H1 (cell line): ENCODE measurements around the gene TTBK1.

Experiments used
- CREB1 ChIP-seq: IDR thresholded peaks from 2 replicates; pipeline ENCODE4 v1.6.1; 2012; ENCODE audit warnings: inconsistent platforms
- CTCF ChIP-seq, 3 experiments: IDR thresholded peaks; 1 replicate in 2 of 3; 2 replicates in 1 of 3; pipeline versions ENCODE4 v1.5.1 to v1.6.1; 2011; ENCODE audit warnings: low read length in 3 of 3, mild to moderate bottlenecking in 3 of 3, inconsistent platforms in 2 of 3, low read depth in 1 of 3, moderate library complexity in 1 of 3; ENCODE audit not compliant: insufficient read depth in 1 of 3; ENCODE audit errors: control extremely low read depth in 1 of 3
- EP300 ChIP-seq, 2 experiments: IDR thresholded peaks; 1 replicate in 1 of 2; 2 replicates in 1 of 2; pipeline ENCODE4 v1.6.1; 2011 to 2012; ENCODE audit warnings: low read depth in 2 of 2, low read length in 2 of 2, mild to moderate bottlenecking in 2 of 2, borderline replicate concordance in 1 of 2, inconsistent platforms in 1 of 2, moderate library complexity in 1 of 2
- EZH2 ChIP-seq: fragments of 200-600 bp; sonication (generic); IDR thresholded peaks from 2 replicates; pipeline ENCODE4 v1.7.1; 2012; ENCODE audit warnings: low read depth, mild to moderate bottlenecking, moderate library complexity, low read length, inconsistent platforms; ENCODE audit not compliant: severe bottlenecking
- JUN ChIP-seq: IDR thresholded peaks from 2 replicates; pipeline ENCODE4 v1.6.1; 2011; ENCODE audit warnings: low read depth, mild to moderate bottlenecking, improper control_type of control experiment, low read length
- KDM4A ChIP-seq: IDR thresholded peaks from one replicate; pipeline ENCODE4 v1.7.1; 2012; ENCODE audit warnings: low read depth, mild to moderate bottlenecking, moderate library complexity, low read length, inconsistent platforms; ENCODE audit not compliant: severe bottlenecking
- MAFK ChIP-seq: IDR thresholded peaks from 2 replicates; pipeline ENCODE4 v1.6.1; 2012; ENCODE audit warnings: low read depth, mild to moderate bottlenecking, improper control_type of control experiment, low read length
- MAX ChIP-seq: IDR thresholded peaks from 2 replicates; pipeline ENCODE4 v1.6.1; 2012; ENCODE audit warnings: inconsistent platforms
- POLR2A ChIP-seq, 2 experiments: IDR thresholded peaks; 1 replicate in 1 of 2; 2 replicates in 1 of 2; pipeline ENCODE4 v1.6.1; 2011; ENCODE audit warnings: low read depth in 2 of 2, low read length in 2 of 2, mild to moderate bottlenecking in 2 of 2; ENCODE audit errors: control extremely low read depth in 1 of 2
- RBBP5 ChIP-seq: IDR thresholded peaks from 2 replicates; pipeline ENCODE4 v1.7.1; 2012; ENCODE audit warnings: low read depth, mild to moderate bottlenecking, inconsistent platforms, low read length, moderate library complexity, borderline replicate concordance
- SIN3A ChIP-seq, 2 experiments: IDR thresholded peaks in 1 of 2; conservative IDR thresholded peaks in 1 of 2; 2 replicates each; pipeline ENCODE4 v1.6.1; 2011 to 2012; ENCODE audit warnings: low read length in 2 of 2, improper control_type of control experiment in 1 of 2, low read depth in 1 of 2, mild to moderate bottlenecking in 1 of 2
- SP1 ChIP-seq: IDR thresholded peaks from 2 replicates; pipeline ENCODE4 v1.6.1; 2011; ENCODE audit warnings: low read depth, low read length

GRCh38 chr6:43297644-43298564 is 54.6 kb downstream of the TTBK1 start, which contains the start of gene SLC22A7:
- TF ChIP-seq POLR2A (IDR thresholded peaks at IDR 0.05; ENCODE audit: control extremely low read depth in 1 of 2, low read depth in 2 of 2, low read length in 2 of 2) (no peak), CTCF (IDR thresholded peaks at IDR 0.05; ENCODE audit: control extremely low read depth in 1 of 3, insufficient read depth in 1 of 3, low read depth in 1 of 3, low read length in 3 of 3) (no peak), MAFK (no peak), RBBP5 (no peak), KDM4A (no peak), CREB1 (no peak), SIN3A (conservative IDR thresholded peaks at IDR 0.05 in 1 of 2, IDR thresholded peaks at IDR 0.05 in 1 of 2; ENCODE audit: low read depth in 1 of 2, low read length in 2 of 2) (no peak), MAX (no peak), JUN (no peak), SP1 (no peak), EZH2 (no peak), EP300 (IDR thresholded peaks at IDR 0.05; ENCODE audit: borderline replicate concordance in 1 of 2, low read depth in 2 of 2, low read length in 2 of 2) (no peak)
